Measurements from ENCODE around the gene RIMBP2. TPM values are rescaled to one million over a fixed set of nuclear protein-coding genes. Genes with fewer than 3 reads are reported as not detected.

RIMBP2 gene
- polyA plus RNA-seq, 1 of the 3 experiments (the other 2 are of a cell fraction): 0.90 TPM

DNA sequence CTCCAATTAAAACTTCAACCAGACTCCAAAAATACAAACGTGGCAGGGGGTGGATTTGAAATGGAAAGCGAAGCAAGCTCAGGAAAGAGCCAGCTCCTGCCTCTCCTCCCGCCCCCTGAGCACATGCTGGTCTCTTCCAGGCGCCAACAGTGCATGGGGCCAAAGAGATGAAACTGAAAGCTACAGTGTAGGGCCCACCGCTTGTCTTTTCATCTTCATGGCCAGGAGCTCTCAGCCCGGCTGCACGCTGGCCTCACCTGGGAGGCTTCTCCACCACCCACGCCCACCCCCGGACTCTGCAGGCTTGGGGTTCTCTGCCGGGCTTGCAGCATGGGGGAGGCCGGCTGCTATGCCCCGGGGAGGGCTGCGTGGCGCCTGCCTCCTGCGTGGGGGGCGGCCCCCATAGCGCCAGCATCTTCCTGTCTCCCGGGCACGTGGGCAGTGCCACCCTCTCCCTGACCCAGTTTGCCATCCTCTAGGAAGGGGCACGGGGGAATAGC, 2.0 kb downstream of the RIMBP2 start:
- WGBS (ENCODE audit: low lambda C conversion rate): 5% methylated on average over 9 of the region's 20 CpGs
- peak overlapping the region in 1 of 2 experiments; percentile 84; a peak in 2 of 4 replicates for H3K27ac ChIP-seq (ENCODE audit: low read depth in 2 of 2, low read length in 1 of 2)
- no peaks in the 10 kb centered on the region for H3K9me2 ChIP-seq
- H3K4me2 ChIP-seq: no peak overlapping the region
- H3K9me3 ChIP-seq: no peaks in the 10 kb centered on the region
- TF ChIP-seq EP300 (IDR thresholded peaks at IDR 0.05; ENCODE audit: borderline replicate concordance in 1 of 2, low read depth in 1 of 2, low read length in 1 of 2) (no peak), RFX5 (IDR thresholded peaks at IDR 0.05; ENCODE audit: low read length) (no peak), GABPA (IDR thresholded peaks at IDR 0.05; ENCODE audit: low read depth) (no peak), MXI1 (IDR thresholded peaks at IDR 0.05; ENCODE audit: low read depth, low read length) (peak; percentile 77; the same call in 1 of the 2 replicates), RAD21 (IDR thresholded peaks at IDR 0.05; ENCODE audit: low read length) (no peak), ELF1 (IDR thresholded peaks at IDR 0.05) (no peak), CHD2 (IDR thresholded peaks at IDR 0.05; ENCODE audit: low read length, partially characterized antibody) (peak; percentile 3), TAF1 (IDR thresholded peaks at IDR 0.05; ENCODE audit: borderline replicate concordance, low read depth, low read length) (no peak)
- TF ChIP-seq, protein P1, sequence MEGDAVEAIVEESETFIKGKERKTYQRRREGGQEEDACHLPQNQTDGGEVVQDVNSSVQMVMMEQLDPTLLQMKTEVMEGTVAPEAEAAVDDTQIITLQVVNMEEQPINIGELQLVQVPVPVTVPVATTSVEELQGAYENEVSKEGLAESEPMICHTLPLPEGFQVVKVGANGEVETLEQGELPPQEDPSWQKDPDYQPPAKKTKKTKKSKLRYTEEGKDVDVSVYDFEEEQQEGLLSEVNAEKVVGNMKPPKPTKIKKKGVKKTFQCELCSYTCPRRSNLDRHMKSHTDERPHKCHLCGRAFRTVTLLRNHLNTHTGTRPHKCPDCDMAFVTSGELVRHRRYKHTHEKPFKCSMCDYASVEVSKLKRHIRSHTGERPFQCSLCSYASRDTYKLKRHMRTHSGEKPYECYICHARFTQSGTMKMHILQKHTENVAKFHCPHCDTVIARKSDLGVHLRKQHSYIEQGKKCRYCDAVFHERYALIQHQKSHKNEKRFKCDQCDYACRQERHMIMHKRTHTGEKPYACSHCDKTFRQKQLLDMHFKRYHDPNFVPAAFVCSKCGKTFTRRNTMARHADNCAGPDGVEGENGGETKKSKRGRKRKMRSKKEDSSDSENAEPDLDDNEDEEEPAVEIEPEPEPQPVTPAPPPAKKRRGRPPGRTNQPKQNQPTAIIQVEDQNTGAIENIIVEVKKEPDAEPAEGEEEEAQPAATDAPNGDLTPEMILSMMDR (IDR thresholded peaks at IDR 0.05): no peak
- TF ChIP-seq, protein P2, sequence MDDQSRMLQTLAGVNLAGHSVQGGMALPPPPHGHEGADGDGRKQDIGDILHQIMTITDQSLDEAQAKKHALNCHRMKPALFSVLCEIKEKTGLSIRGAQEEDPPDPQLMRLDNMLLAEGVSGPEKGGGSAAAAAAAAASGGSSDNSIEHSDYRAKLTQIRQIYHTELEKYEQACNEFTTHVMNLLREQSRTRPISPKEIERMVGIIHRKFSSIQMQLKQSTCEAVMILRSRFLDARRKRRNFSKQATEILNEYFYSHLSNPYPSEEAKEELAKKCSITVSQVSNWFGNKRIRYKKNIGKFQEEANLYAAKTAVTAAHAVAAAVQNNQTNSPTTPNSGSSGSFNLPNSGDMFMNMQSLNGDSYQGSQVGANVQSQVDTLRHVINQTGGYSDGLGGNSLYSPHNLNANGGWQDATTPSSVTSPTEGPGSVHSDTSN (IDR thresholded peaks at IDR 0.05): no peak
- TF ChIP-seq, protein P3, sequence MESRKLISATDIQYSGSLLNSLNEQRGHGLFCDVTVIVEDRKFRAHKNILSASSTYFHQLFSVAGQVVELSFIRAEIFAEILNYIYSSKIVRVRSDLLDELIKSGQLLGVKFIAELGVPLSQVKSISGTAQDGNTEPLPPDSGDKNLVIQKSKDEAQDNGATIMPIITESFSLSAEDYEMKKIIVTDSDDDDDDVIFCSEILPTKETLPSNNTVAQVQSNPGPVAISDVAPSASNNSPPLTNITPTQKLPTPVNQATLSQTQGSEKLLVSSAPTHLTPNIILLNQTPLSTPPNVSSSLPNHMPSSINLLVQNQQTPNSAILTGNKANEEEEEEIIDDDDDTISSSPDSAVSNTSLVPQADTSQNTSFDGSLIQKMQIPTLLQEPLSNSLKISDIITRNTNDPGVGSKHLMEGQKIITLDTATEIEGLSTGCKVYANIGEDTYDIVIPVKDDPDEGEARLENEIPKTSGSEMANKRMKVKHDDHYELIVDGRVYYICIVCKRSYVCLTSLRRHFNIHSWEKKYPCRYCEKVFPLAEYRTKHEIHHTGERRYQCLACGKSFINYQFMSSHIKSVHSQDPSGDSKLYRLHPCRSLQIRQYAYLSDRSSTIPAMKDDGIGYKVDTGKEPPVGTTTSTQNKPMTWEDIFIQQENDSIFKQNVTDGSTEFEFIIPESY (IDR thresholded peaks at IDR 0.05; ENCODE audit: borderline replicate concordance, low read depth): no peak
- POLR2A ChIA-PET: interaction anchor here (0.9 to 2.0 kb wide), 4 partner anchors 10 to 156 kb away, joined by 3 to 10 read pairs (median 6); no protein-coding TSS in a partner anchor
- H3K4me3 ChIP-seq (ENCODE audit: low read depth in 2 of 2, low read length in 1 of 2): peak overlapping the region in 1 of 2 experiments; percentile 60; a peak in 2 of 4 replicates
- CTCF ChIA-PET: interaction anchor here (0.7 to 4.1 kb wide), 5 partner anchors 9 to 241 kb away, joined by 3 to 33 read pairs (median 3); no protein-coding TSS in a partner anchor
- no peaks in the 10 kb centered on the region for H4K20me1 ChIP-seq (ENCODE audit: insufficient read depth)
- H3K4me1 ChIP-seq (ENCODE audit: control insufficient read depth in 1 of 2, insufficient read depth in 2 of 2, low read depth in 1 of 2, low read length in 1 of 2): peaks cover 0 to 43% of the 10 kb centered on the region in 2 experiments; a peak in 1 of 4 replicates
- H2AFZ ChIP-seq (ENCODE audit: low read depth): no peak overlapping the region
- DNase-seq: peak; percentile 60
- no peaks in the 10 kb centered on the region for H3K79me2 ChIP-seq (ENCODE audit: insufficient read depth)
- H3F3A ChIP-seq (replicated peaks; ENCODE audit: insufficient read depth): no peaks in the 10 kb centered on the region
- no peaks in the 10 kb centered on the region for H3K27me3 ChIP-seq (ENCODE audit: insufficient read depth)
- no peaks in the 10 kb centered on the region for H3K36me3 ChIP-seq (replicated peaks in 1 of 2; ENCODE audit: control insufficient read depth in 1 of 2, insufficient read depth in 2 of 2, low read length in 1 of 2)
- no peak overlapping the region for H3K9ac ChIP-seq

All from SK-N-SH (cell line).